M059J (cell line): ENCODE measurements around the gene LRFN3. TPM values are rescaled to one million over a fixed set of nuclear protein-coding genes. Genes with fewer than 3 reads are reported as not detected.
A peak's percentile ranks its signal among the peaks of the same experiment; 100 is the strongest.
"Not testable (repeated sequence)": the region's sequence is repeated elsewhere in the genome, so short reads cannot be mapped to it uniquely, and the experiment has no call there.

ENCODE experiments used
- DNase-seq: peaks from one replicate; pipeline ENCODE4 v3.0.0-alpha.2; 2012; ENCODE audit warnings: low read depth
- total RNA-seq: library from RNA; depleted of rRNA; stranded (reverse); fragments of >200 nt; shearing (Covaris generic); gene quantifications from 2 replicates; pipeline ENCODE4 v1.2.3, GENCODE V29; 2014; rRNA removed

Gene LRFN3
- 3.3 and 4.6 TPM in 2 replicates for total RNA-seq

GRCh38 chr19:35935911-35936737 lies at the start of gene LRFN3:
Gene LRFN3, plus strand, starts transcription at chr19:35936374. Its CDS starts 3,052 bp downstream, at chr19:35939426.
- DNase-seq, result peak; percentile 61

- no peak for DNase-seq
Measured at GRCh38 chr19:35887197-35887596, 49.0 kb upstream of the LRFN3 start.

GRCh38 chr19:35888398-35888797 lies 47.8 kb upstream of the LRFN3 start:
- DNase-seq, result no peak

- no peak for DNase-seq
Measured at GRCh38 chr19:35889370-35890112, 46.6 kb upstream of the LRFN3 start.

- DNase-seq, result no peak
Measured at GRCh38 chr19:35890113-35890650, 46.0 kb upstream of the LRFN3 start.

GRCh38 chr19:35891819-35892218 lies 44.4 kb upstream of the LRFN3 start:
- DNase-seq, result not testable (repeated sequence)

GRCh38 chr19:35894342-35894741 lies 41.8 kb upstream of the LRFN3 start:
- no peak for DNase-seq

- no peak for DNase-seq
Measured at GRCh38 chr19:35895911-35896642, 40.1 kb upstream of the LRFN3 start.

GRCh38 chr19:35896643-35897040 lies 39.5 kb upstream of the LRFN3 start:
- DNase-seq, result no peak

GRCh38 chr19:35897706-35898451 lies 38.3 kb upstream of the LRFN3 start:
- DNase-seq, result no peak

- no peak for DNase-seq
Measured at GRCh38 chr19:35898499-35898809, 37.7 kb upstream of the LRFN3 start.

- peak; percentile 84 for DNase-seq
Measured at GRCh38 chr19:35899547-35900214, 36.5 kb upstream of the LRFN3 start.

- peak; percentile 79 for DNase-seq
Measured at GRCh38 chr19:35901055-35901644, 35.0 kb upstream of the LRFN3 start.

GRCh38 chr19:35901854-35902661 lies 34.1 kb upstream of the LRFN3 start, which contains the start of gene HCST:
Gene HCST, plus strand, starts transcription at chr19:35902529. Its CDS starts 65 bp downstream, at chr19:35902594.
- DNase-seq, result peak; percentile 73

- no peak for DNase-seq
Measured at GRCh38 chr19:35902870-35903475, 33.2 kb upstream of the LRFN3 start.

- DNase-seq, result peak; percentile 85
Measured at GRCh38 chr19:35903550-35904179, 32.5 kb upstream of the LRFN3 start.

GRCh38 chr19:35904311-35905068 lies 31.7 kb upstream of the LRFN3 start:
- no peak for DNase-seq
